Measurements from ENCODE around the gene KRTAP20-1.

The KRTAP20-1 gene

GRCh38 chr21:30646904-30647414 lies 30.7 kb downstream of the KRTAP20-1 start:
- no peak for DNase-seq (ENCODE audit: low read depth in 3 of 3)

GRCh38 chr21:30652891-30653290 lies 36.7 kb downstream of the KRTAP20-1 start:
- DNase-seq (ENCODE audit: low read depth in 3 of 3) = no peak
